Transverse colon (tissue), 4 donors: ENCODE results near the gene CYP11A1. TPM values are rescaled to one million over a fixed set of nuclear protein-coding genes. Genes with fewer than 3 reads are reported as not detected.

ENCODE experiments used
- DNase-seq: peaks from one replicate; pipeline ENCODE4 v3.0.0-alpha.2; 2019
- H3K27ac ChIP-seq, 4 donors: fragments of 200-600 bp; sonication (generic); 2 replicates each; pipeline ENCODE4 v1.5.1; 2016 to 2018; ENCODE audit warnings: inconsistent platforms in 4 of 4
- H3K27me3 ChIP-seq: fragments of 200-600 bp; sonication (generic); 2 replicates; pipeline ENCODE4 v1.5.1; 2017; ENCODE audit warnings: inconsistent platforms
- H3K36me3 ChIP-seq, 4 donors: fragments of 200-600 bp; sonication (generic); 2 replicates each; pipeline ENCODE4 v1.5.1; 2017 to 2019; ENCODE audit warnings: inconsistent platforms in 4 of 4
- H3K4me1 ChIP-seq, 4 donors: fragments of 200-600 bp; sonication (generic); 2 replicates each; pipeline ENCODE4 v1.5.1; 2017 to 2020; ENCODE audit warnings: inconsistent platforms in 4 of 4
- H3K4me3 ChIP-seq, 4 donors: fragments of 200-600 bp; sonication (generic); 1 replicate in 1 of 4; 2 replicates in 3 of 4; pipeline versions ENCODE4 v1.5.1 to v1.6.1; 2017 to 2019; ENCODE audit warnings: inconsistent platforms in 4 of 4
- H3K9me3 ChIP-seq, 2 donors: fragments of 200-600 bp; sonication (generic); 2 replicates each; pipeline ENCODE4 v1.5.1; 2017 to 2019; ENCODE audit warnings: inconsistent platforms in 2 of 2
- CTCF ChIP-seq, 5 experiments: fragments of 200-600 bp in 3 of 5; fragments of 450-650 bp in 2 of 5; sonication (generic) in 3 of 5; IDR thresholded peaks; 1 replicate in 2 of 5; 2 replicates in 3 of 5; pipeline ENCODE4 v1.5.1; 2016 to 2017; ENCODE audit warnings: antibody characterized with exemption in 5 of 5, inconsistent platforms in 3 of 5, mild to moderate bottlenecking in 2 of 5, moderate library complexity in 1 of 5
- EP300 ChIP-seq: sonication (generic); formaldehyde crosslinking; IDR thresholded peaks from one replicate; pipeline ENCODE4 v1.6.1; 2017; ENCODE audit warnings: antibody characterized with exemption, low read depth
- POLR2A ChIP-seq: fragments of 450-650 bp; IDR thresholded peaks from one replicate; pipeline ENCODE4 v1.6.1; 2016; ENCODE audit warnings: antibody characterized with exemption, mild to moderate bottlenecking, moderate library complexity
- POLR2AphosphoS5 ChIP-seq, 3 donors: sonication (generic); formaldehyde crosslinking; IDR thresholded peaks; one replicate each; pipeline ENCODE4 v1.6.1; 2016; ENCODE audit warnings: antibody characterized with exemption in 3 of 3
- WGBS, 2 donors: methylation state at CpG; one replicate each; pipeline ENCODE4 v1.1.5; 2018; ENCODE audit warnings: low coverage in 1 of 2; 5-methylcytosine and 5-hydroxymethylcytosine counted together
- in situ Hi-C, 4 donors: fragments of 200-750 bp; cut with MboI; loops; one replicate each; pipeline versions ENCODE4 v1.15.0 to v1.15.1; 2017; ENCODE audit warnings: low sequenced_read_pairs in 3 of 4, low pct_ligation_motif_present in 1 of 4, low pct_unique_long_range_greater_than_20kb in 1 of 4
- intact Hi-C: fragments of 100-400 bp; cut with DNase I; formaldehyde crosslinking; loops from one replicate; pipeline ENCODE4 v1.15.1; 2023; ENCODE audit warnings: low total_unique reads
- total RNA-seq, 4 donors: library from RNA; depleted of rRNA; stranded (reverse); fragments of >200 nt; gene quantifications; one replicate each; pipeline ENCODE4 v1.1.0, GENCODE V29; 2016

CYP11A1 gene
- total RNA-seq, 4 donors from 2014 or later: 0.40 to 0.79 TPM; not detected in 2

- Histone ChIP-seq H3K36me3 (no peaks in the 10 kb centered on the region), H3K9me3 (no peaks in the 10 kb centered on the region), H3K4me1 (no peaks in the 10 kb centered on the region), H3K27ac (no peak overlapping the region), H3K4me3 (no peak overlapping the region), H3K27me3 (no peaks in the 10 kb centered on the region)
- DNase-seq: no peak
- no peak for TF ChIP-seq POLR2A
- no peak for TF ChIP-seq CTCF (IDR thresholded peaks at IDR 0.05)
- TF ChIP-seq EP300: no peak
- WGBS, 2 donors: 73 to 77% methylated on average over 4 to 5 of the region's 5 CpGs
- in situ Hi-C loops: no loop called here
- intact Hi-C loops: no loop called here
Measured at GRCh38 chr15:74414081-74414580, 46.7 kb upstream of the CYP11A1 start.

GRCh38 chr15:74413350-74414080 is 46.1 kb upstream of the CYP11A1 start:
- Histone ChIP-seq H3K4me3 (no peak overlapping the region), H3K27me3 (no peaks in the 10 kb centered on the region), H3K27ac (no peak overlapping the region), H3K4me1 (no peaks in the 10 kb centered on the region), H3K36me3 (no peaks in the 10 kb centered on the region), H3K9me3 (no peaks in the 10 kb centered on the region)
- no peak for TF ChIP-seq POLR2AphosphoS5 (IDR thresholded peaks at IDR 0.05)
- TF ChIP-seq CTCF (IDR thresholded peaks at IDR 0.05): no peak
- TF ChIP-seq EP300: no peak
- TF ChIP-seq POLR2A: no peak
- intact Hi-C loops (no loop called here), in situ Hi-C loops (no loop called here)
- 80% methylated on average over 9 of the region's 9 CpGs; no CpG with 5 or more reads in 1 of the 2 donors for WGBS, 2 donors
- no peak for DNase-seq

GRCh38 chr15:74412159-74412558 is 44.7 kb upstream of the CYP11A1 start:
- intact Hi-C loops (no loop called here), in situ Hi-C loops (no loop called here)
- Histone ChIP-seq H3K4me3 (no peak overlapping the region), H3K4me1 (no peaks in the 10 kb centered on the region), H3K27ac (no peak overlapping the region), H3K27me3 (no peaks in the 10 kb centered on the region), H3K9me3 (no peaks in the 10 kb centered on the region), H3K36me3 (no peaks in the 10 kb centered on the region)
- TF ChIP-seq POLR2A (no peak), EP300 (no peak), POLR2AphosphoS5 (IDR thresholded peaks at IDR 0.05) (no peak), CTCF (IDR thresholded peaks at IDR 0.05) (no peak)
- WGBS, 2 donors: 67% methylated on average over 1 to 6 of the region's 6 CpGs
- DNase-seq: no peak

- no peak overlapping the region for H3K27ac ChIP-seq
- no peak for DNase-seq
- no peaks in the 10 kb centered on the region for H3K27me3 ChIP-seq
- in situ Hi-C loops (no loop called here), intact Hi-C loops (no loop called here)
- no peak overlapping the region for H3K4me3 ChIP-seq
- H3K9me3 ChIP-seq: no peaks in the 10 kb centered on the region
- H3K4me1 ChIP-seq: no peaks in the 10 kb centered on the region
- H3K36me3 ChIP-seq: no peaks in the 10 kb centered on the region
- TF ChIP-seq CTCF (IDR thresholded peaks at IDR 0.05) (no peak), POLR2AphosphoS5 (IDR thresholded peaks at IDR 0.05) (no peak), EP300 (no peak), POLR2A (no peak)
- WGBS, 2 donors: 93% methylated on average over 11 of the region's 12 CpGs; no CpG with 5 or more reads in 1 of the 2 donors
Measured at GRCh38 chr15:74411686-74412085, 44.2 kb upstream of the CYP11A1 start.
